HK-2 (cell line): ENCODE results near the gene ARHGEF40.

Experiments used
- DNase-seq: peaks from one replicate; pipeline ENCODE4 v3.0.0-alpha.2; 2018; ENCODE audit not compliant: unreplicated experiment

Gene ARHGEF40

DNA sequence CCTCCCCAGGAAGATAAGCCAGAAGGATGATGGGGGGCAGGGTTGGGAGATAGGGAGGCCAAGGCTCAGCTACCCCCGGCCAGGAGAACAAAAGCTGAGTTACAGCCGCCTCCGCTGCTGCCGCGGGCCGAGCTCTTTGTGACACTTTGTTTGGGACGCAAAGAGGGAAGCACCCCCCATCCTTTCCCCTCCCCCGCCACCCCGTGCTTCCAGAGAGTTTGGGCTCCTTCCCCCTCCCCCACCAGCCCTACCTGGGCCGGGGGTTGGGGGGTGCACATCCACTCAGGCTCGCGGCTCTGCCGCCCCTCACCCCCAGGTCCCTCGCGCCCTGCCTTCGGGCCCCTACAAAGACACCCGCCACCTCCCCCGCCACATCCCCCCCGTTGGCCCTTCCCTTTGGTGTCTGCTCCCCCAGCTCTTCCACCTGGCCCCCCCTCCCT lies 27.6 kb downstream of the ARHGEF40 start:
- no peak for DNase-seq

- no peak for DNase-seq
Observed at GRCh38 chr14:21098076-21098891, 28.2 kb downstream of the ARHGEF40 start, which contains the start of gene ZNF219. ZNF219 (minus strand) TSS chr14:21098655; CDS start chr14:21093591, 5,064 bp downstream.

DNA sequence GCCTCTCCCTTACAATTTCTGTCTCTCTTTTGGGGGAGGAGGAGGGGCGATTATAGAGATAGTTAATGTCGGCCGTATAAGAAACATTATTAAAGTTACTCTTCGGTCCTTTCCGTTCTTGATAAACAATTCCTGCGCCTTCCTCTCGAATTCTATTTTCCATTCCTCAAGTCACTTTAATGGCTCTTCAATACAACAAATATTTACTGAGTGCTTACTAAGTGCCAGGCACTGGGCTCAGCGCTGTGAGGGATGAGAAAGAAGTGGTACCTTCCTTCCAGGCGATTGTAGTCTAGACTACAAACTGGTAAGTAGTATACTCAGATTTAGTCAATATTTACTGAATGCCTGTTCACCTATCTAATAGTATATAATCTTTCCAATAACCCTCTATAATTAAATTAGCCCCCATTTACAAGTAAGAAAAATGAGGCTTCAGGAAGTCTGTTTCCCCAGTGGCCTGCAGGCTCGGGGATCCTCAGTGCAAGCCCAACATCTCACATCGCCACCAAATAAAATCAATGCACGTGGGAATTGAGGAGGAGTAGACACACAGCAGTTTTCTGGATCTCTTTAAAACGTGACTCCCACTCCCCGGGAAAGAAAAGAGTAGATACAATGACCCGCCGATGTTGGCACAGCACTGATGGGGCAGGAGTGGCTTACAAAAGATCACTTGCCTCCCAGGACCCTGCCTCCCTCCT lies 28.9 kb downstream of the ARHGEF40 start:
- no peak for DNase-seq

DNA sequence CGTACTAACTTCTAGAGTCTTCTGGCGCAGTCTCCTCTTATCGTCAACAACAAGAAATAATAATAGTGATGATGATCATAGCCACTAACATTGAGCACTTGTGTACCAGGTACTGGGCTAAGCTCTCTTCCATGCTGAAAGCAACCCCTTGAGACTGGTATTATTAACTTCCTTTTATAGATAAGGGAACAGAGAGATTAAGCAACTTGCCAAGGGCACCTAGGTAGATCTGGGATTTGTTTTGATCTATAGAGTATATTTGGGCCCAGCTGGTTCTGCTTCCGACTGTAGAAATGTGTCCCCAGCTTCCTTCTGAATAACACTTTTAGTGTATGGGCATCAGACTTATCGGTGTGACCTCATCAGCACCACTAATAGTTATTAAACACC lies 29.5 kb downstream of the ARHGEF40 start:
- no peak for DNase-seq

- DNase-seq = no peak
Observed at GRCh38 chr14:21100931-21101330, 30.8 kb downstream of the ARHGEF40 start, which contains the start of gene TMEM253. TMEM253 (plus strand) TSS chr14:21101066; CDS start chr14:21101344, 278 bp downstream.

- no peak for DNase-seq
Observed at GRCh38 chr14:21101802-21102413, 31.8 kb downstream of the ARHGEF40 start.

DNA sequence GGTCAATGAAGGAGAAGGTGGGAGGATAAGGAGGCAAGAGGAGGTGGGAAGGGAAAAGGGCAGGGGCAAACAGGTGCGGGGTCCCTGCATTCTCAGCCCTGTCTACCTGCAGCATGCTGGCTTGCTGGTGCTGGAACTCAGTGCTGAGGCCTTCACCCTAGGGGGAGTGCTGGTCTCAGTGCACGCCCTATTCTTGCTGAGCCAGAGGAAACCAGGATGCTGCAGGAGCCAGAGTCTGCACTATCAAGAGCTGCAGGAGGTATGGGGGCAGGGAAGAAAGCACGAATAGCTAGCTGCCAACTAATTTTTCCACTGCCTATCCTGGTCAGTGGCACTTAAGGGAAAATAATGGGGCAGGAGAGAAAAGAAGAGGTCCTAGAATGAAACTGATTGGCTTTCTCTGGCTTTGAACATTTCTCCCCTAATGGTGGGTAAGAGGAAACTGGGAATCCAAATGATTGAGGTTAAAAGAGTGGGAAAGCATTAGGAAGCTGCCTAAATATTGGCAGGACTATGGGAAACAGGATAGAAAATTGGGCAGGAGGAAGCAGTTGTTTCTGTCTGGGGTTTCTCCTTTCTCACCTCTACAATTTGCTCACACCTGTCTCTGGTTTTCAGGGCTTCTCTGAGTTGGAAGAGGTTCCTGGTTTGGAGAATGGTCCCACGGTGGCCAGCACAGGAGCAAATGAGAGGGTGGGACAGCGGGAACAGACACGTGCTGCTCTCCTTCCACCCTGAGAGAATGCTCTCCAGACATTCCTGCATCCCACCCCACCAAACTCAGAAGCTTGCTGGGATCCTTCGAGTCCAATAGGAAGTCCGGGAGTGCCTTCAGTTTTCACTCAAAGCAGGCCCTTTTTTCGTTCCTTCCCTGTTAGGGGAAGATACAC lies 32.7 kb downstream of the ARHGEF40 start:
- DNase-seq = no peak

DNA sequence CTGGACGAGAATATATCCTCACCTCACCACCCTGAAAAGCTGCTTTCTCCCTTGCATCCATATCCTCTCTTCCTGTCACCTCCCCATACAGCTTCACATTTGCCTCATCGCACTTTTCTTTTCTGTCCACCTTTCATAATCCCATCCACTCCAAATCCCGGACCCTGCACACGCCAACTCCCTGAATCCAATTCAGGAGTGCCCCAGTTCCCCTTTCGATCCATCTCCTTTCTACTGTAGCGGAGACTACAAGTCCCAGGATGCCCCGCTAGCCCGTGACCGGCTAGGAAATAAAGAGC lies 33.3 kb downstream of the ARHGEF40 start:
- DNase-seq = no peak

DNA sequence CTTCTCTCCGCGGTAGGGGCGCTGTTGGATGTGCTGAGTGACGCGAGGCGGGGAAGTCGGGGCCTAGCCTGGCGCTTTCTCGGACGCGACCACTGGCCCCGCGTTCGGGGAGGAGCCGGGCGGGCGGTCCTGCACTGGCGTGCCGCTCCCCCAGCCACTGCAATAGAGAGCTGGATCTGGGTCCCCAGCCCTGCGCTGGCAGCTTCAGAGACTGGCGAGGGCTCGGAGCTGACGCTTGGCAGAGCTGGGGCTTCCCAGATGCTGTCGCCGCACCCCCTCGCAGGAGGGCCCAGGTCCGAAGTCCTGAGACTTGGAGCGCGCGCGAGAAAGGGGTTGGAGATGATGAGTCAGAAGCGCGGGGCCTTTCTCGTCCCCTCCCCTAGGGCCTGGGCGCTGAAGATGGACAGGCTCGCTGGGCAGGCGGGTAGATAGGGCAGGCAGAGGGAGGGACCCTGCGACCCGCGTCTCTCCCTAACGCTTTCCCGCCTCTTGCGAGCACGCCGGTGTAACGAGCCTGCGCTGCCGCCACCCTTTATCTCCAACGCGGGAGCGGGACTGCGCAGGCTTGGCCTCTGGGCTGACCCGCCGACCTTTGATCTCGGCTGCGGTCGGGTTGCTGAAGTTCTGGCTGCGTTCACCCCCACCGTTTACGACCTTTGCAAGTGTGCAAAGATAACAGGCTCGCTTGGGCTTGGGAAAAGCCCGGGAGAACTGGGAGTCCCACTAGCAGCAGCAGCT lies 33.8 kb downstream of the ARHGEF40 start:
- DNase-seq = peak; percentile 94

GRCh38 chr14:21104448-21105060 lies 34.5 kb downstream of the ARHGEF40 start:
- peak; percentile 78 for DNase-seq

- DNase-seq = no peak
Observed at GRCh38 chr14:21105095-21105494, 35.0 kb downstream of the ARHGEF40 start.

DNA sequence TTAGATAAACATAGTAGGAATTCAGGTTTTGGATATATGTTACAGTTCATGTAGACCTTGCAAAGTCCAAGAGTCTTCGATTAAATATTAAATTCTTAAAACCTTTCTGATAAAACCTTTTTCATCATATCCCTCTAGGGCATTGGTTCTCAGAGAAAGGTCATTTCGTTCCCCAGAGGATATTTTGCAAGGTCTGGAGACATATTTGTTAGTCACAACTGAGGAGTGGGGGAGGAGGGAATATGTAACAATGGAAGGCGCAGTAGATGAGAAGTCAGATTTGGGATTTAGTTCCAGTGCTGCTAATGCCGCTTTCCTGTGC lies 36.0 kb downstream of the ARHGEF40 start:
- DNase-seq = no peak

- peak; percentile 72 for DNase-seq
Observed at GRCh38 chr14:21106498-21107282, 36.6 kb downstream of the ARHGEF40 start.

DNA sequence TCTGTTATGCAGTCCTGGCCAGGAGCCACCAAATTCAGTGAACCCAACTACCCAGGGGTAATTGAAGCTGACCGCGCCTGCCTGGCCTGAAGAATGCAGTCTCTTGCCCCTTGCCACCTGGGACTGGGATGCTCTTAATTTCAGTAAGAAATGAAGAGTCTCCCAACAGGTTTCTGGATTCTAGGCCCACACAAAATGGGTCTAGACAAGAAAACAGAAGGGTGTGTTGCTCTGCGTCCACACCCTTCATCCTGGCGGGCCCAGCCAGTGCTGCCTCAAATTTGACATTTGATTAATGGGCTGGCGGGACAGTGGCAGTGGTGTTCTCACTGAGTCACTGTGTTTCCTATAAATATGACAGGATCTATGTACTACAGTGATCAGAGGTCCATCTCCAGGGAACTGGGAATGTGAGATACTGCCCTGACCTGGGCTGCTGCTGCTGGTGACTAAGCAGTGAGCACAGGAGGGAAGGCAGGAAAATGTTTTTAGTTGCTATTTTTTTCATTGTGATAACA lies 37.2 kb downstream of the ARHGEF40 start:
- no peak for DNase-seq

- no peak for DNase-seq
Observed at GRCh38 chr14:21108791-21109190, 38.7 kb downstream of the ARHGEF40 start.

- no peak for DNase-seq
Observed at GRCh38 chr14:21109377-21110138, 39.5 kb downstream of the ARHGEF40 start.

- no peak for DNase-seq
Observed at GRCh38 chr14:21112255-21112654, 42.2 kb downstream of the ARHGEF40 start.

GRCh38 chr14:21113369-21113768 lies 43.3 kb downstream of the ARHGEF40 start:
- no peak for DNase-seq

GRCh38 chr14:21118933-21119332 lies 48.8 kb downstream of the ARHGEF40 start:
- DNase-seq = no peak
